IMR-90 (cell line): ENCODE measurements around the gene DCST2. TPM values are rescaled to one million over a fixed set of nuclear protein-coding genes. Genes with fewer than 3 reads are reported as not detected.

ENCODE experiments used
- ATAC-seq: fragments of 200-7000 bp; cut with Tn5 transposase; 2 replicates; pipeline ENCODE4 v1.9.1; 2020; ENCODE audit warnings: low read depth, mild to moderate bottlenecking, moderate library complexity
- BruUV-seq: library from RNA; stranded (reverse); fragments of 400-500 nt; replicated peaks from 2 replicates; lab custom pipeline; 2021; lab: Mats Ljungman, UMichigan
- CTCF ChIA-PET: fragments of 300-600 bp; formaldehyde crosslinking; extraction: SDS; loops from one replicate; lab custom pipeline; 2021; ENCODE audit warnings: antibody characterized with exemption; lab: Yijun Ruan, JAX
- POLR2A ChIA-PET: fragments of 300-600 bp; sonication (Branson Sonifier 250); formaldehyde crosslinking; loops from one replicate; lab custom pipeline; 2022; ENCODE audit warnings: antibody characterized with exemption; ENCODE audit not compliant: unreplicated experiment; lab: Charles Lee
- DNase-seq: peaks from one replicate; pipeline ENCODE4 v3.0.0; 2013
- H2AFZ ChIP-seq: replicated peaks from 2 replicates; pipeline ENCODE3; 2013; ENCODE audit warnings: low read length, mild to moderate bottlenecking; ENCODE audit not compliant: poor library complexity
- H2AK5ac ChIP-seq: 2 replicates; pipeline ENCODE4 v1.6.1; 2013; ENCODE audit warnings: low read depth, low read length, inconsistent platforms
- H2AK9ac ChIP-seq: replicated peaks from 2 replicates; pipeline ENCODE3; 2013; ENCODE audit warnings: mild to moderate bottlenecking, low read depth, low read length, moderate library complexity; ENCODE audit not compliant: poor library complexity
- H2BK120ac ChIP-seq: 2 replicates; pipeline ENCODE4 v1.6.1; 2013; ENCODE audit warnings: low read depth, low read length, inconsistent platforms
- H2BK15ac ChIP-seq: 3 replicates; pipeline ENCODE4 v1.6.1; 2013; ENCODE audit warnings: low read depth, low read length, inconsistent platforms
- H2BK20ac ChIP-seq: 2 replicates; pipeline ENCODE4 v1.6.1; 2013; ENCODE audit warnings: low read depth, mild to moderate bottlenecking, inconsistent platforms, low read length, moderate library complexity
- H2BK5ac ChIP-seq: 2 replicates; pipeline ENCODE4 v1.6.1; 2013; ENCODE audit warnings: mild to moderate bottlenecking, low read depth, low read length, inconsistent platforms; ENCODE audit not compliant: poor library complexity, severe bottlenecking
- H3K14ac ChIP-seq: replicated peaks from 2 replicates; pipeline ENCODE4 v1.6.1; 2013; ENCODE audit warnings: low read depth, low read length, inconsistent platforms
- H3K18ac ChIP-seq: 2 replicates; pipeline ENCODE4 v1.6.1; 2013; ENCODE audit warnings: low read depth, low read length, control low read depth
- H3K23ac ChIP-seq: 2 replicates; pipeline ENCODE4 v1.6.1; 2013; ENCODE audit warnings: low read depth, low read length, inconsistent platforms
- H3K27ac ChIP-seq: 2 replicates; pipeline ENCODE4 v1.5.1; 2013; ENCODE audit warnings: mild to moderate bottlenecking, control low read depth, low read length; ENCODE audit not compliant: insufficient read depth
- H3K27me3 ChIP-seq: 2 replicates; pipeline ENCODE4 v1.6.1; 2013; ENCODE audit warnings: low read length; ENCODE audit not compliant: control insufficient read depth, insufficient read depth
- H3K36me3 ChIP-seq: 2 replicates; pipeline ENCODE4 v1.6.1; 2013; ENCODE audit warnings: low read length, mixed read lengths; ENCODE audit not compliant: control insufficient read depth, insufficient read depth
- H3K4ac ChIP-seq: 2 replicates; pipeline ENCODE4 v1.6.1; 2013; ENCODE audit warnings: low read depth, low read length, inconsistent platforms
- H3K4me1 ChIP-seq: 2 replicates; pipeline ENCODE4 v1.6.1; 2013; ENCODE audit warnings: low read length, mixed read lengths; ENCODE audit not compliant: control insufficient read depth, insufficient read depth
- H3K4me2 ChIP-seq: 2 replicates; pipeline ENCODE4 v1.6.1; 2013; ENCODE audit warnings: low read depth, mild to moderate bottlenecking, control low read depth, low read length, moderate library complexity
- H3K4me3 ChIP-seq: 2 replicates; pipeline ENCODE4 v1.5.1; 2013; ENCODE audit warnings: low read depth, mild to moderate bottlenecking, control low read depth, low read length, moderate library complexity; ENCODE audit not compliant: insufficient read depth
- H3K56ac ChIP-seq: 2 replicates; pipeline ENCODE4 v1.6.1; 2013; ENCODE audit warnings: low read length, inconsistent platforms; ENCODE audit not compliant: insufficient read depth; ENCODE audit errors: extremely low read depth
- H3K79me1 ChIP-seq, 2 experiments: 2 replicates each; pipeline ENCODE4 v1.6.1; 2013; ENCODE audit warnings: low read length in 2 of 2, inconsistent platforms in 1 of 2, low read depth in 1 of 2
- H3K9ac ChIP-seq: 2 replicates; pipeline ENCODE4 v1.6.1; 2013; ENCODE audit warnings: low read depth, low read length, control low read depth
- H3K9me1 ChIP-seq: 2 replicates; pipeline ENCODE4 v1.6.1; 2013; ENCODE audit warnings: low read length, inconsistent platforms; ENCODE audit not compliant: insufficient read depth
- H3K9me3 ChIP-seq: 2 replicates; pipeline ENCODE4 v1.6.1; 2013; ENCODE audit warnings: low read length; ENCODE audit not compliant: control insufficient read depth, insufficient read depth
- H4K20me1 ChIP-seq: 2 replicates; pipeline ENCODE4 v1.6.1; 2013; ENCODE audit warnings: low read length, inconsistent platforms; ENCODE audit not compliant: insufficient read depth
- H4K5ac ChIP-seq: 2 replicates; pipeline ENCODE4 v1.6.1; 2013; ENCODE audit warnings: mild to moderate bottlenecking, low read depth, low read length, control low read depth
- H4K8ac ChIP-seq, 2 experiments: 2 replicates each; pipeline ENCODE4 v1.6.1; 2013; ENCODE audit warnings: low read depth in 2 of 2, low read length in 2 of 2, control low read depth in 1 of 2, inconsistent platforms in 1 of 2
- H4K91ac ChIP-seq: 2 replicates; pipeline ENCODE4 v1.6.1; 2013; ENCODE audit warnings: low read depth, low read length, inconsistent platforms; ENCODE audit not compliant: insufficient read depth
- CTCF ChIP-seq: conservative IDR thresholded peaks from 2 replicates; pipeline ENCODE4 v1.5.1; 2012; ENCODE audit warnings: mild to moderate bottlenecking, low read depth, low read length, improper control_type of control experiment
- MAFK ChIP-seq: IDR thresholded peaks from 2 replicates; pipeline ENCODE4 v1.6.1; 2012; ENCODE audit warnings: low read depth, low read length, improper control_type of control experiment
- MXI1 ChIP-seq: IDR thresholded peaks from 2 replicates; pipeline ENCODE4 v1.6.1; 2012; ENCODE audit warnings: low read depth, mild to moderate bottlenecking, low read length, moderate library complexity, borderline replicate concordance
- WGBS, 2 experiments: methylation state at CpG; one replicate each; pipeline versions ENCODE4 v1.1.5 to v1.1.7; 2013; ENCODE audit warnings: missing lambda C conversion rate in 2 of 2; ENCODE audit not compliant: insufficient read length in 1 of 2; ENCODE audit errors: extremely low coverage in 2 of 2; 5-methylcytosine and 5-hydroxymethylcytosine counted together
- dilution Hi-C: fragments of 300-500 bp; cut with HindIII; formaldehyde crosslinking; loops from one replicate; pipeline ENCODE4 v1.14.3; 2018; ENCODE audit warnings: low sequenced_read_pairs; ENCODE audit not compliant: unreplicated experiment
- in situ Hi-C: fragments of 300-500 bp; cut with MboI; formaldehyde crosslinking; loops from 3 replicates; pipeline ENCODE4 v1.14.3; 2019; ENCODE audit warnings: low sequenced_read_pairs, inconsistent platforms, mixed read lengths
- intact Hi-C: fragments of 100-400 bp; cut with micrococcal nuclease; formaldehyde crosslinking; loops from 2 replicates; pipeline ENCODE4 v1.10.0; 2022
- polyA plus RNA-seq, 3 experiments: library from polyadenylated mRNA; depleted of rRNA; stranded (reverse); fragments of >200 nt; gene quantifications; 2 replicates each; pipeline ENCODE4 v1.2.3, GENCODE V29; 2012; ENCODE audit warnings: low replicate concordance in 1 of 3
- total RNA-seq: library from RNA; depleted of rRNA; stranded (reverse); fragments of >200 nt; gene quantifications from 2 replicates; pipeline ENCODE4 v1.2.3, GENCODE V29; 2012
- TF ChIP-seq, protein P1 (sequence below): fragments of 150-350 bp; IDR thresholded peaks from 2 replicates; pipeline ENCODE4 v1.6.1; 2016; ENCODE audit warnings: low read depth, mild to moderate bottlenecking, low read length, moderate library complexity, borderline replicate concordance

DCST2 gene
- total and polyA plus RNA-seq, 2 of the 4 experiments (the other 2 are of a cell fraction) = 0.14 TPM; not detected in 1

- Histone ChIP-seq H2AK5ac (no peak overlapping the region), H3K4me1 (peaks cover 3% of the 10 kb centered on the region; the same call in 1 of the 2 replicates), H3K4me3 (no peak overlapping the region), H4K91ac (no peak overlapping the region), H4K8ac (no peak overlapping the region), H3K56ac (no peak overlapping the region), H2BK20ac (no peak overlapping the region), H3K18ac (no peak overlapping the region), H3K36me3 (peaks cover 16% of the 10 kb centered on the region), H4K5ac (no peak overlapping the region), H2BK120ac (no peak overlapping the region), H4K20me1 (peaks cover 19% of the 10 kb centered on the region), H3K27me3 (no peaks in the 10 kb centered on the region), H3K9me1 (peaks cover 4% of the 10 kb centered on the region; the same call in 1 of the 2 replicates), H2AFZ (peak overlapping the region; percentile 15), H3K9ac (no peak overlapping the region), H3K79me1 (peaks cover 0 to 38% of the 10 kb centered on the region in 2 experiments; a peak in 2 of 4 replicates), H2BK5ac (no peak overlapping the region), H3K4me2 (no peak overlapping the region), H3K4ac (no peak overlapping the region), H2AK9ac (peak overlapping the region; percentile 15), H3K23ac (no peak overlapping the region), H3K27ac (no peak overlapping the region), H3K14ac (no peak overlapping the region), H2BK15ac (no peak overlapping the region), H3K9me3 (no peaks in the 10 kb centered on the region)
- BruUV-seq = no TSS peak
- POLR2A ChIA-PET = no interaction called here
- in situ Hi-C loops = no loop called here
- CTCF ChIA-PET = no interaction called here
- WGBS, 2 experiments = no CpG with 5 or more reads among the region's 5 CpGs
- TF ChIP-seq, protein P1, sequence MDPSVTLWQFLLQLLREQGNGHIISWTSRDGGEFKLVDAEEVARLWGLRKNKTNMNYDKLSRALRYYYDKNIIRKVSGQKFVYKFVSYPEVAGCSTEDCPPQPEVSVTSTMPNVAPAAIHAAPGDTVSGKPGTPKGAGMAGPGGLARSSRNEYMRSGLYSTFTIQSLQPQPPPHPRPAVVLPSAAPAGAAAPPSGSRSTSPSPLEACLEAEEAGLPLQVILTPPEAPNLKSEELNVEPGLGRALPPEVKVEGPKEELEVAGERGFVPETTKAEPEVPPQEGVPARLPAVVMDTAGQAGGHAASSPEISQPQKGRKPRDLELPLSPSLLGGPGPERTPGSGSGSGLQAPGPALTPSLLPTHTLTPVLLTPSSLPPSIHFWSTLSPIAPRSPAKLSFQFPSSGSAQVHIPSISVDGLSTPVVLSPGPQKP = no peak
- no peak for TF ChIP-seq MAFK
- no peak for TF ChIP-seq CTCF
- no peak for TF ChIP-seq MXI1
- intact Hi-C loops = no loop called here
- dilution Hi-C loops = no loop called here
- DNase-seq (no peak), ATAC-seq (no peak)
Measured at GRCh38 chr1:155011004-155011416, 22.6 kb downstream of the DCST2 start.
